Measurements from ENCODE around the gene PSMB3. TPM values are rescaled to one million over a fixed set of nuclear protein-coding genes. Genes with fewer than 3 reads are reported as not detected.

Gene PSMB3
- total RNA-seq, 1 experiment from 2014 or later, result 388 TPM

DNA sequence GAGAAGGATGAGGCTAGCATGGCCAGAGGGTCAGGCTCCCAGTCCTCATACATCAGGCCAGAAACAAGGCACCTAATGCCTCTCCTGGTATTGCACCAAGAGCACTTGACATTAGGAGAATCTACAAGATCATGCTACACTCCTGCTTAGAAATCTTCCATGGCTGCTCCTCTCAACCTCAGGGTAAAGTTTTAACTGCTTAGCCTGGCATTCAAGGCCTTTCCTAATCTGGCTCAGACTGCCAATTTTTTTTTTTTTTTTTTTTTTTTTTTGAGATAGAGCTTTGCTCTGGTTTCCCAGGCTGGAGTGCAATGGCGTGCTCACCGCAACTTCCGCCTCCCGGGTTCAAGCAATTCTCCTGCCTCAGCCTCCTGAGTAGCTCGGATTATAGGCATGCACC, 38.6 kb downstream of the PSMB3 start:
- no peak for DNase-seq (ENCODE audit: low read depth)

- DNase-seq (ENCODE audit: low read depth), result no peak
These were observed 41.7 kb downstream of the PSMB3 start for GRCh38 chr17:38794221-38794620.

- DNase-seq (ENCODE audit: low read depth), result no peak
These were observed 44.1 kb downstream of the PSMB3 start for GRCh38 chr17:38796451-38797157.

DNA sequence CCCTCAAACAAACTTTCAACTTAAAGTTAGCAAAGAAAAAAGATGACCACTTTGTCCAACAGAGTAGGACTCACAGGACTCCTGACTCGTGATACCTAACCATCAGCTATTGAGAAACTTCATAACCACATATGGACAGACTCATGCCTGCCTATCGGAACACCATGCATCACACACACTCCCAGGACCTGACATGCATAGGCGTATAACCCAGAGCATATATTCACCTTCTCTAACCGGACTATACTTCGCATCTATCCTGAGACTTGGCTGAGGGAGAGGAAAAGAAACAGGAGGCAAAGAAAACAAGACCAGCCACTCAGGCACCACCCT, 44.6 kb downstream of the PSMB3 start:
- DNase-seq (ENCODE audit: low read depth), result no peak

DNA sequence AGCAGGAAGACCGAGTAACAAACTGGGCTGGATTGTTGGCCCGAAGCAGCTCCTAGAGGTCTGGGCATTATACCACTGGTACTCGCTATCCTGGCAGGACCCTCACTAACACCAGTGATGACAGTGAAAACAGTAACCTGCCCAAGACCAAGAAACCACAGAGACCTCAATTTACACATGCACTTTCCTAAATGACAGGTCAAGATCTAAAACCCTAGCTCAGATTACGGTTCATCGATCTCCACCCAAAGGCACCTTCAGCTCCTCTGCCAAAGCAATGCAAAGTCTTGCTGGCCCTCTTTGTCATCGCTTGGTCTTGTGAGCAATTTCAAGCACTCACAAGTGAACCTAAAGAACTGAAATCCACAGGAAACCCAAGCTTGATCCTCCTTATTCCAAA, 45.3 kb downstream of the PSMB3 start:
- DNase-seq (ENCODE audit: low read depth), result no peak

DNA sequence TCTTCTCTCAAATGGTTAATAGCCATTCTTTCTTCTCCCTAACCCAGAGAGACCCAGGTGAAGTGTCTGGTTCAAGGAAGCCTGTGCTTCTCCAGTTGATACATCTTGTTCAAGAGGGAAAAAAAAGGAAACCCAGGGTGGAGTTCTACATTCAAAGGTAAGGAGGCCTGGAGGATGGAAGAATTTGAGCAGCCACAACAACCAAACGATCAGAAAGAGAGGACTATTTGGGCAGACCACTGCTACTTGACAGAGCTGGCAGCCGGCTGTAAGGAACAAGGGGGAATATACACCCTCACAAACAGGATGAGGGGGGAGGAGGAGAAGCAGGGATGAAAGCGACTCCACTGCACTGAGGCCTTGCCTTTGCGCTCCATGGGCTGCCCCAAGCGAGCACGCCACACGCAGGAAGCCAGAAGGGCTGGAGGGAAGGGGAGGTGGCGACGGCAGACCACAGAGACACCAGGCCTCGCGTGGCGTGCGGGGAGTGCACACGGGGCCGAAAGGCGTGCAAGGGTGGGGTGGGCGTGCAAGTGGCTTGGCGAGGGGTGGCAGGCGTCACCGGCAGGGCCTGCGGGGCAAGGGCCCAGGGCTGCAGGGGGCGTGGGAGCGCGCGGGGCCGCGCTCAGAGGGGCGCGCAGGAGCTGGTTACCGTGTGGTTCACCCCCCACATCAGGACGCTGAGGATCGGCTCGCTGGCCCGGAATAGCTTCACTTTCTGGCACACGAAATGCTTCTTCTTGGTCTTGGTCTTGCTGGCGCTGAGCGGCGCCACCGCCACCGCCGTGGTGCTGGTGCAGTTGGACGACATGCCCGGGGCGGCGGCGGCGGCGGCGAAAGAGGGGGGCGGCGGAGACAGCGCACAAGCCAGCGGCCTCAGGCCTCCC, 46.3 kb downstream of the PSMB3 start:
- peak; percentile 44 for DNase-seq (ENCODE audit: low read depth)

DNA sequence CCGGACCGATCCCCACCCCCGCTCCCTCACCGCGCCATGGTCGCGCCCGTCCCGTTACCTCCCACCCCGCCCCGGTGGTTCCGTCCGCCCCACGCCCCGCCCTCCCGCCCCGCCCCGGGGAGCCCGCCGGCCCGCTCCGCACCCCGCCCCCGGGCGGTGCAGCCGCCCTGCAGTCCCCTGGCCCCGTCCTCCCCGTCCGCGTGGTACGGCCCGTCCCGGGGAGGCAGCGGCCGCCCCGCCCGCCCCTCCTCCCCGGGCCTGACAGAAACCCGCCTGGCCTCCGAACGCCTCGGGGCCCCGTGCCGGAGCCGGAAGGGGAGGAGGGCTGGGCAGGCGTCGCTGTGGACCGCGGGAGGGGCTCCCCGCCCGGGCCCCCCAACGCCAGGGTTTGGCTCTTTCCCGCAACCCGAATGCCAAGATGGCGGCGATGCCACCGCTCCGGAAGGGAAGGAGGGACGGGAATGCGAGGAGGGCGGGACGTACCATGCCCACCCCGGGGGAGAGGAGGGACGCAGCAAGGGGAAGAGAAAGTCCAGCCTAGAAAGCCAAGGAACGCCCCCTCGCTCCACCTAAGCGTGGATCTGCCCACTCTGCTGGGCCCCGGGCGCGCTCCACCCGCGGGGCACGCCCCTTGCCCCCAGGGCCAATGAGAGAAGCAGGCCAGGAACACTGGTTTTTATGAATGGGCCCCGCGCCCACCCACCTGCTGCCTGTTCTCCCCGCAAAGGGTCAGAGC, 47.1 kb downstream of the PSMB3 start, which contains the start of gene PIP4K2B:
Gene PIP4K2B, minus strand, starts transcription at position 56 of the 736 bp plus-strand sequence. CDS start 132 bp downstream, outside the sequence.
- peak; percentile 96 for DNase-seq (ENCODE audit: low read depth)

GRCh38 chr17:38800237-38800760, 47.8 kb downstream of the PSMB3 start:
- no peak for DNase-seq (ENCODE audit: low read depth)

DNA sequence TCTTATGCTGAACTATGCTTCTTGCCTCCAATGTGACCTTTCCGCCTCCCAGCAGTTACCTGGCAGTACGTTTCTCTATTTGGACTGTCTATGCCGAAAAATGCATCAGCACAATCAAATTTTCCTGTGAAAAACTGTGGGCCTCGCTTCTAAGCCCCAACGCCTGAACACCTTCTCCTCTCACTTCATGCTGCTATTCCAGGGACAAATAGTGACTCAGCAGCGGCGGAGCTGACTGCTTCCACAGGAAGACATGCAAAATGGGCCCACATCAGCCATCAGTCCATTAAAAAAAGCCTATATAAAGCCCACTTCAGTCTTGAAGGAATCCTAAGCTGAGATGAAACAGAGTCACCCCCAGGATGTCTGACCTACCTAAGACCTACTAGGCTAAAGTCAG, 57.3 kb downstream of the PSMB3 start:
- no peak for DNase-seq (ENCODE audit: low read depth)

Small RNAs within 50 kb of the gene (small RNA-seq; reads per million reads assigned to genes)
- gene MIR4726 (not detected), gene RNA5SP440 (2.6 reads per million, percentile 84 among the genes with 10 or more reads in this experiment), gene RNU6-866P (not detected)

Other genes starting within 250 kb of the PSMB3 start
- 0.08 TPM in 1 of 2 replicates, not detected in the other for gene SRCIN1, start 146.8 kb upstream of the PSMB3 start, total RNA-seq (2014; rRNA removed; shearing (Covaris generic))
- 3.3 and 3.9 TPM in 2 replicates for gene EPOP, start 77.8 kb upstream of the PSMB3 start, total RNA-seq (2014; rRNA removed; shearing (Covaris generic))
- gene MLLT6, start 47.5 kb upstream of the PSMB3 start, total RNA-seq (2014; rRNA removed; shearing (Covaris generic)), result 31.7 and 38.5 TPM in 2 replicates
- 14.3 and 15.2 TPM in 2 replicates for gene CISD3, start 22.4 kb upstream of the PSMB3 start, total RNA-seq (2014; rRNA removed; shearing (Covaris generic))
- gene PCGF2, start 4.4 kb upstream of the PSMB3 start, total RNA-seq (2014; rRNA removed; shearing (Covaris generic)), result 10.1 and 14.3 TPM in 2 replicates
- gene PIP4K2B, start 46.8 kb downstream of the PSMB3 start, total RNA-seq (2014; rRNA removed; shearing (Covaris generic)), result 33.8 and 42.2 TPM in 2 replicates
- gene CWC25, start 72.6 kb downstream of the PSMB3 start, total RNA-seq (2014; rRNA removed; shearing (Covaris generic)), result 9.6 and 11.0 TPM in 2 replicates
- 1,772 and 2,098 TPM in 2 replicates for gene RPL23, start 101.0 kb downstream of the PSMB3 start, total RNA-seq (2014; rRNA removed; shearing (Covaris generic))
- 170 and 207 TPM in 2 replicates for gene LASP1, start 117.3 kb downstream of the PSMB3 start, total RNA-seq (2014; rRNA removed; shearing (Covaris generic))
- gene FBXO47, start 214.7 kb downstream of the PSMB3 start, total RNA-seq (2014; rRNA removed; shearing (Covaris generic)), result not detected in 2 replicates

All from HT1080 (cell line).